CD4-positive, alpha-beta T cell treated with Interleukin-2 at 100 ng/mL for 4 hours (primary cell): Measurements from ENCODE around the gene CLPTM1.
A peak's percentile ranks its signal among the peaks of the same experiment; 100 is the strongest.
"Not testable (repeated sequence)": the region's sequence is repeated elsewhere in the genome, so short reads cannot be mapped to it uniquely, and the experiment has no call there.

Source experiments
- DNase-seq: peaks from one replicate; pipeline ENCODE4 v3.0.0-alpha.2; 2020; ENCODE audit warnings: low spot score

CLPTM1 gene

GRCh38 chr19:44954649-44955504, at the start of gene CLPTM1:
Gene CLPTM1 (plus strand): TSS chr19:44955380. CDS start chr19:44955396, 16 bp downstream.
- peak; percentile 96 for DNase-seq

- no peak for DNase-seq
These were observed 49.6 kb upstream of the CLPTM1 start, which contains the start of gene APOE for GRCh38 chr19:44905437-44906160. Gene APOE (plus strand): TSS chr19:44905796. CDS start chr19:44906625, 829 bp downstream.

GRCh38 chr19:44907613-44908012, 47.6 kb upstream of the CLPTM1 start:
- DNase-seq: no peak

GRCh38 chr19:44908074-44908835, 46.9 kb upstream of the CLPTM1 start:
- no peak for DNase-seq

GRCh38 chr19:44908836-44909261, 46.3 kb upstream of the CLPTM1 start:
- no peak for DNase-seq

GRCh38 chr19:44909775-44910174, 45.4 kb upstream of the CLPTM1 start:
- DNase-seq: no peak

GRCh38 chr19:44911896-44912295, 43.3 kb upstream of the CLPTM1 start:
- not testable (repeated sequence) for DNase-seq

GRCh38 chr19:44912854-44913253, 42.3 kb upstream of the CLPTM1 start:
- no peak for DNase-seq

GRCh38 chr19:44913512-44914432, 41.4 kb upstream of the CLPTM1 start:
- not testable (repeated sequence) for DNase-seq

GRCh38 chr19:44914433-44915206, 40.6 kb upstream of the CLPTM1 start, which contains the start of gene APOC1:
Gene APOC1 (plus strand): TSS chr19:44914608. CDS start chr19:44914892, 284 bp downstream.
- peak; percentile 77 for DNase-seq

- DNase-seq: no peak
These were observed 30.9 kb upstream of the CLPTM1 start for GRCh38 chr19:44924243-44924725.

- no peak for DNase-seq
These were observed 29.9 kb upstream of the CLPTM1 start for GRCh38 chr19:44925114-44925891.

GRCh38 chr19:44926245-44927077, 28.7 kb upstream of the CLPTM1 start:
- DNase-seq: not testable (repeated sequence)

- no peak for DNase-seq
These were observed 27.4 kb upstream of the CLPTM1 start for GRCh38 chr19:44927746-44928145.

- DNase-seq: no peak
These were observed 25.1 kb upstream of the CLPTM1 start for GRCh38 chr19:44930088-44930487.

GRCh38 chr19:44931541-44931940, 23.6 kb upstream of the CLPTM1 start:
- DNase-seq: no peak

- no peak for DNase-seq
These were observed 15.5 kb upstream of the CLPTM1 start for GRCh38 chr19:44939668-44940067.

GRCh38 chr19:44942067-44942571, 13.1 kb upstream of the CLPTM1 start, which contains the start of gene APOC4:
Gene APOC4 (plus strand): TSS chr19:44942237. CDS start chr19:44942278, 41 bp downstream.
- no peak for DNase-seq
